ENCODE measurements around the gene ATP2A2. TPM values are rescaled to one million over a fixed set of nuclear protein-coding genes. Genes with fewer than 3 reads are reported as not detected.

Gene ATP2A2
- total and polyA plus RNA-seq, 2 donors from 2014 or later, result 37.2 to 221 TPM

DNA sequence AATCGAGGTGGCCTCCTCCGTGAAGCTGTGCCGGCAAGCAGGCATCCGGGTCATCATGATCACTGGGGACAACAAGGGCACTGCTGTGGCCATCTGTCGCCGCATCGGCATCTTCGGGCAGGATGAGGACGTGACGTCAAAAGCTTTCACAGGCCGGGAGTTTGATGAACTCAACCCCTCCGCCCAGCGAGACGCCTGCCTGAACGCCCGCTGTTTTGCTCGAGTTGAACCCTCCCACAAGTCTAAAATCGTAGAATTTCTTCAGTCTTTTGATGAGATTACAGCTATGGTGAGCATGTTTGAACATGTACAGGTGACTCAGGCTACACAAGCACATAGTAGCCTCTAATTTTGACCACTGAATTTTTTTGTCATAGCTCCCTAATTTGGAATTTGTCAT is 59.7 kb downstream of the ATP2A2 start:
- FAIRE-seq (no peak), DNase-seq (no peak)
- no peaks in the 10 kb centered on the region for H3K4me1 ChIP-seq (ENCODE audit: control insufficient read depth in 2 of 3, insufficient read depth in 2 of 3, low read depth in 1 of 3, low read length in 3 of 3)
- H3K27ac ChIP-seq (ENCODE audit: low read depth in 2 of 2, low read length in 2 of 2), result no peak overlapping the region
- H3K9ac ChIP-seq (ENCODE audit: low read length in 3 of 3), result no peak overlapping the region
- TF ChIP-seq, protein P1, sequence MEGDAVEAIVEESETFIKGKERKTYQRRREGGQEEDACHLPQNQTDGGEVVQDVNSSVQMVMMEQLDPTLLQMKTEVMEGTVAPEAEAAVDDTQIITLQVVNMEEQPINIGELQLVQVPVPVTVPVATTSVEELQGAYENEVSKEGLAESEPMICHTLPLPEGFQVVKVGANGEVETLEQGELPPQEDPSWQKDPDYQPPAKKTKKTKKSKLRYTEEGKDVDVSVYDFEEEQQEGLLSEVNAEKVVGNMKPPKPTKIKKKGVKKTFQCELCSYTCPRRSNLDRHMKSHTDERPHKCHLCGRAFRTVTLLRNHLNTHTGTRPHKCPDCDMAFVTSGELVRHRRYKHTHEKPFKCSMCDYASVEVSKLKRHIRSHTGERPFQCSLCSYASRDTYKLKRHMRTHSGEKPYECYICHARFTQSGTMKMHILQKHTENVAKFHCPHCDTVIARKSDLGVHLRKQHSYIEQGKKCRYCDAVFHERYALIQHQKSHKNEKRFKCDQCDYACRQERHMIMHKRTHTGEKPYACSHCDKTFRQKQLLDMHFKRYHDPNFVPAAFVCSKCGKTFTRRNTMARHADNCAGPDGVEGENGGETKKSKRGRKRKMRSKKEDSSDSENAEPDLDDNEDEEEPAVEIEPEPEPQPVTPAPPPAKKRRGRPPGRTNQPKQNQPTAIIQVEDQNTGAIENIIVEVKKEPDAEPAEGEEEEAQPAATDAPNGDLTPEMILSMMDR (IDR thresholded peaks at IDR 0.05; ENCODE audit: borderline replicate concordance, extremely low read depth, insufficient read depth), result no peak
- intact Hi-C loops (cut with DNase I), result no loop called here
- H3K27me3 ChIP-seq (ENCODE audit: control insufficient read depth, insufficient read depth, low read length), result no peaks in the 10 kb centered on the region
- no peak overlapping the region for H3K4me3 ChIP-seq (ENCODE audit: low read length in 3 of 3)
- peaks cover 13 to 94% (median 83%) of the 10 kb centered on the region in 3 donors for H3K36me3 ChIP-seq (ENCODE audit: control insufficient read depth in 2 of 3, insufficient read depth in 3 of 3, low read length in 3 of 3)
- no peaks in the 10 kb centered on the region for H3K9me3 ChIP-seq (ENCODE audit: control insufficient read depth in 2 of 3, insufficient read depth in 1 of 3, low read length in 3 of 3)

GRCh38 chr12:110342157-110342556 is 61.1 kb downstream of the ATP2A2 start:
- Histone ChIP-seq H3K9ac (ENCODE audit: low read length in 3 of 3) (no peak overlapping the region), H3K27ac (ENCODE audit: low read depth in 2 of 2, low read length in 2 of 2) (no peak overlapping the region), H3K36me3 (ENCODE audit: control insufficient read depth in 2 of 3, insufficient read depth in 3 of 3, low read length in 3 of 3) (peaks cover 10 to 94% (median 78%) of the 10 kb centered on the region in 3 donors), H3K4me3 (ENCODE audit: low read length in 3 of 3) (no peak overlapping the region), H3K4me1 (ENCODE audit: control insufficient read depth in 2 of 3, insufficient read depth in 2 of 3, low read depth in 1 of 3, low read length in 3 of 3) (no peaks in the 10 kb centered on the region), H3K9me3 (ENCODE audit: control insufficient read depth in 2 of 3, insufficient read depth in 1 of 3, low read length in 3 of 3) (no peaks in the 10 kb centered on the region), H3K27me3 (ENCODE audit: control insufficient read depth, insufficient read depth, low read length) (no peaks in the 10 kb centered on the region)
- TF ChIP-seq, protein P1 (IDR thresholded peaks at IDR 0.05; ENCODE audit: borderline replicate concordance, extremely low read depth, insufficient read depth), result no peak
- no peak for DNase-seq
- intact Hi-C loops (cut with DNase I), result no loop called here
- FAIRE-seq, result no peak

DNA sequence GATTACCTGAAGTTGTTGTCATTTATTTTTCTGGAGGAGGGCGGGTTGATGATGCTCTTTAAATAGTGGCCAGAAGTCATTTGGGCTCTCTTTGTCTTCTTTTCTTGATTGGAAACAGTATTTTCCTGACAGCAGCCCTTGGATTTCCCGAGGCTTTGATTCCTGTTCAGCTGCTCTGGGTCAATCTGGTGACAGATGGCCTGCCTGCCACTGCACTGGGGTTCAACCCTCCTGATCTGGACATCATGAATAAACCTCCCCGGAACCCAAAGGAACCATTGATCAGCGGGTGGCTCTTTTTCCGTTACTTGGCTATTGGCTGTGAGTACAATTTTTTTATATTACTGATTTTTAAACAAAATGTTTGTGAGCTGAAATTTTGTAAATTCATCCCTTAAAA is 62.1 kb downstream of the ATP2A2 start:
- no peak for FAIRE-seq
- Histone ChIP-seq H3K4me1 (ENCODE audit: control insufficient read depth in 2 of 3, insufficient read depth in 2 of 3, low read depth in 1 of 3, low read length in 3 of 3) (no peaks in the 10 kb centered on the region), H3K27ac (ENCODE audit: low read depth in 2 of 2, low read length in 2 of 2) (no peak overlapping the region), H3K4me3 (ENCODE audit: low read length in 3 of 3) (no peak overlapping the region), H3K27me3 (ENCODE audit: control insufficient read depth, insufficient read depth, low read length) (no peaks in the 10 kb centered on the region), H3K9me3 (ENCODE audit: control insufficient read depth in 2 of 3, insufficient read depth in 1 of 3, low read length in 3 of 3) (no peaks in the 10 kb centered on the region), H3K9ac (ENCODE audit: low read length in 3 of 3) (no peak overlapping the region), H3K36me3 (ENCODE audit: control insufficient read depth in 2 of 3, insufficient read depth in 3 of 3, low read length in 3 of 3) (peaks cover 13 to 94% (median 76%) of the 10 kb centered on the region in 3 donors)
- intact Hi-C loops (cut with DNase I), result no loop called here
- no peak for DNase-seq
- TF ChIP-seq, protein P1 (IDR thresholded peaks at IDR 0.05; ENCODE audit: borderline replicate concordance, extremely low read depth, insufficient read depth), result no peak
